ENCODE results near the gene PSMG1. TPM values are rescaled to one million over a fixed set of nuclear protein-coding genes. Genes with fewer than 3 reads are reported as not detected.
A peak's percentile ranks its signal among the peaks of the same experiment; 100 is the strongest.

PSMG1 gene
- total RNA-seq, 1 donor from 2014 or later = 25.4 TPM

GRCh38 chr21:39175154-39175553, 8.1 kb downstream of the PSMG1 start:
- peak; percentile 31 to 66 (median 56) for TF ChIP-seq CTCF (IDR thresholded peaks at IDR 0.05)
- Histone ChIP-seq H3K27me3 (no peaks in the 10 kb centered on the region), H3K27ac (no peak overlapping the region), H3K36me3 (peaks cover 15 to 21% of the 10 kb centered on the region in 2 donors), H3K4me1 (no peaks in the 10 kb centered on the region), H3K9me3 (no peaks in the 10 kb centered on the region), H3K4me3 (no peak overlapping the region)
- intact Hi-C loops (cut with DNase I) = no loop called here
- DNase-seq (ENCODE audit: low spot score in 2 of 2) = no peak

DNA sequence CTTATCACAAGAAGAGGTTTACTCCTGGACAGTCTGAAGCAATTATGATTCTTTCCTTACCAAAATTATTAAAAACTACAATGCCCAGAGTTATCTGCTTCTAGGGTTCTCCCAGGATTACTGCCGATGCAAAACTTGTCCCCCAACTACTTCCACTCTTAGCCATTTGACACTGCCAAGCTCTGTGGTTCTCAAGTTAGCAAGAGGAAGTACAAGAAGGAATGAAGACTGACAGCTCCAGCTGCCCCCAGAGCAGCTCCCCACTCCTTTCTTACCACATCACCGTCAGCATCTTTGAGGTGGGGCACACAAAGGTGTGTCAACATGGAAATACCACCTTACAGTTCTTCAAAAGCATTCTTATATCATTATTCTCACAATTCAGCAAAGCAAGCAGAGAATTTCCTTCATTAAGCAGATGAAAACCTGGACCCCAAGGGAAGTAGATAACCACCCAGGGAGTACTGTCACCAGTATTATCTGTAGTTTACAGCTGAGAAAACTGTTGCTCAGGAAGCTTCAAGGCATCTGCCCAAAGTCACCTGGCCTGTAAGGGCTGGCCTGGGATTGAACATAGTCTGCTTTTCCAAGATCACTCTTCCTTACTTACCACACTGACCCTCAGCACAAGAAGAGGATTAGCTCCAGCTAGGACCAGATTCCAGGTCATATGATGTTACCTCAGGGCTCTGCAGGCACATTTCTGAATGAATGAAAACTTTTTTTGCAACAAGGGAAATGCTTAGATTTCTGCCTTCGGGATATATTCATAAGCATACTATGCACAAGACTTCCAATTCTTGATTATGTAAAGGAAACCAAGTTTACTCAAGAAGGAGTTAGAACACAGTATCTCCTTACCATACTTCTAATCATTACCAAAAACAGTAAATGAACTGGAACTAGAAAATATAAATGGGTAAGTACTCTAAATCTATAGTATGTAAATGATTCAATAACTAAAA, 9.3 kb downstream of the PSMG1 start:
- DNase-seq (ENCODE audit: low spot score in 2 of 2) = no peak
- H3K4me1 ChIP-seq = no peaks in the 10 kb centered on the region
- no peak for TF ChIP-seq CTCF (IDR thresholded peaks at IDR 0.05)
- peaks cover 14 to 29% of the 10 kb centered on the region in 2 donors for H3K36me3 ChIP-seq
- no peaks in the 10 kb centered on the region for H3K27me3 ChIP-seq
- no peak overlapping the region for H3K27ac ChIP-seq
- H3K4me3 ChIP-seq = no peak overlapping the region
- H3K9me3 ChIP-seq = no peaks in the 10 kb centered on the region
- intact Hi-C loops (cut with DNase I) = no loop called here

- intact Hi-C loops (cut with DNase I) = no loop called here
- Histone ChIP-seq H3K27ac (no peak overlapping the region), H3K4me3 (no peak overlapping the region), H3K27me3 (no peaks in the 10 kb centered on the region), H3K4me1 (no peaks in the 10 kb centered on the region), H3K9me3 (peaks cover 0 to 1% of the 10 kb centered on the region in 2 donors), H3K36me3 (peaks cover 12 to 29% of the 10 kb centered on the region in 2 donors)
- no peak for DNase-seq (ENCODE audit: low spot score in 2 of 2)
- TF ChIP-seq CTCF (IDR thresholded peaks at IDR 0.05) = no peak
Observed at GRCh38 chr21:39169906-39170305, 13.3 kb downstream of the PSMG1 start.

GRCh38 chr21:39168800-39169199, 14.5 kb downstream of the PSMG1 start:
- H3K4me3 ChIP-seq = no peak overlapping the region
- no peaks in the 10 kb centered on the region for H3K27me3 ChIP-seq
- TF ChIP-seq CTCF (IDR thresholded peaks at IDR 0.05) = no peak
- intact Hi-C loops (cut with DNase I) = no loop called here
- no peaks in the 10 kb centered on the region for H3K4me1 ChIP-seq
- DNase-seq (ENCODE audit: low spot score in 2 of 2) = no peak
- H3K36me3 ChIP-seq = peaks cover 5 to 21% of the 10 kb centered on the region in 2 donors
- no peak overlapping the region for H3K27ac ChIP-seq
- peaks cover 0 to 11% of the 10 kb centered on the region in 2 donors for H3K9me3 ChIP-seq

DNA sequence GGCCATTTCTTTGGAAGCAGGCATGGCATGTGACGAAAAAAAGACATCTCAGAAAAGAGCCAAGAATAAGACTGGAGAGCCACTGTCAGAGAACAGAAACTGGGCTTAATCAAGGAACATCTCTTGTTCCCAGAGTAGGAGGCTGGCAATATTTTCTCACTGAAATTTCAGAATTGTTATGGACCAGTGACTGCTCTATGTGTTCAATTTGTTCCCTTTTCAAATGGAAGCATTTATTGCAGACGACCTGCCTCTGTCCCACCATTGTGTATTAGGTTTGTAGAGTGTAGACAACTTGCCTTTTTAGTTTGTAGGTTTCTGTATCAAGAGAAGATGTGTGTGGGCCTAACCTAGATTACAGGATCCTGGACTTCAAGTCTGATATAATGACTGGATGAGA, 18.7 kb downstream of the PSMG1 start:
- H3K27ac ChIP-seq = no peak overlapping the region
- intact Hi-C loops (cut with DNase I) = no loop called here
- H3K9me3 ChIP-seq = peaks cover 0 to 11% of the 10 kb centered on the region in 2 donors
- H3K36me3 ChIP-seq = peaks cover 0 to 4% of the 10 kb centered on the region in 2 donors
- no peak for DNase-seq (ENCODE audit: low spot score in 2 of 2)
- no peak for TF ChIP-seq CTCF (IDR thresholded peaks at IDR 0.05)
- H3K4me1 ChIP-seq = peaks cover 3 to 5% of the 10 kb centered on the region in 2 donors
- no peaks in the 10 kb centered on the region for H3K27me3 ChIP-seq
- no peak overlapping the region for H3K4me3 ChIP-seq
